Measurements from ENCODE around the gene HIPK4. TPM values are rescaled to one million over a fixed set of nuclear protein-coding genes. Genes with fewer than 3 reads are reported as not detected.
A peak's percentile ranks its signal among the peaks of the same experiment; 100 is the strongest.

Gene HIPK4
- total and polyA plus RNA-seq, 2 of the 4 experiments (the other 2 are of a cell fraction) = 0.12 to 0.18 TPM

DNA sequence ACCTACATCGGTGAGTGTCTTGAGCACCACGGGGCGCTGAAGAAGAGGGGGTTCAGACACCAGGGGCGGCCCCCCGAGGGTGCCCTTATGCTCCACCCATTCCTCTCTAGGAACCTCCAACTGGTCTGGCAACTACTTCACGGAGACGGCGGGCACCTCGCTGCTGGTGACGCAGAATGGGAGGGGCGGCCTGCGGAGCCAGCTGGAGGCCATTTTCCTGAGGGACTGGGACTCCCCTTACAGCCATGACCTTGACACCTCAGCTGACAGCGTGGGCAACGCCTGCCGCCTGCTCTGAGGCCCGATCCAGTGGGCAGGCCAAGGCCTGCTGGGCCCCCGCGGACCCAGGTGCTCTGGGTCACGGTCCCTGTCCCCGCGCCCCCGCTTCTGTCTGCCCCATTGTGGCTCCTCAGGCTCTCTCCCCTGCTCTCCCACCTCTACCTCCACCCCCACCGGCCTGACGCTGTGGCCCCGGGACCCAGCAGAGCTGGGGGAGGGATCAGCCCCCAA is 12.1 kb downstream of the HIPK4 start:
- Histone ChIP-seq H2BK5ac (ENCODE audit: low read depth, low read length, poor library complexity, severe bottlenecking) (no peak overlapping the region), H4K20me1 (ENCODE audit: insufficient read depth, low read length) (no peaks in the 10 kb centered on the region), H2AK9ac (replicated peaks; ENCODE audit: low read depth, low read length, poor library complexity) (no peak overlapping the region), H3K4ac (ENCODE audit: low read depth, low read length) (no peak overlapping the region), H3K4me1 (ENCODE audit: control insufficient read depth, insufficient read depth, low read length) (no peaks in the 10 kb centered on the region), H3K9me3 (ENCODE audit: control insufficient read depth, insufficient read depth, low read length) (no peaks in the 10 kb centered on the region), H3K9me1 (ENCODE audit: insufficient read depth, low read length) (peaks cover 4% of the 10 kb centered on the region; the same call in 1 of the 2 replicates), H3K27me3 (ENCODE audit: control insufficient read depth, insufficient read depth, low read length) (no peaks in the 10 kb centered on the region), H3K4me3 (ENCODE audit: insufficient read depth, low read depth, low read length) (no peak overlapping the region), H3K14ac (replicated peaks; ENCODE audit: low read depth, low read length) (no peak overlapping the region), H4K5ac (ENCODE audit: low read depth, low read length) (no peak overlapping the region), H3K79me1 (ENCODE audit: low read depth in 1 of 2, low read length in 2 of 2) (no peaks in the 10 kb centered on the region), H3K4me2 (ENCODE audit: low read depth, low read length) (no peak overlapping the region), H3K27ac (ENCODE audit: insufficient read depth, low read length) (no peak overlapping the region), H2BK120ac (ENCODE audit: low read depth, low read length) (no peak overlapping the region), H4K91ac (ENCODE audit: insufficient read depth, low read depth, low read length) (no peak overlapping the region), H3K23ac (ENCODE audit: low read depth, low read length) (no peak overlapping the region), H2BK20ac (ENCODE audit: low read depth, low read length) (no peak overlapping the region), H2AFZ (replicated peaks; ENCODE audit: low read length, poor library complexity) (no peak overlapping the region), H3K9ac (ENCODE audit: low read depth, low read length) (no peak overlapping the region), H4K8ac (ENCODE audit: low read depth in 2 of 2, low read length in 2 of 2) (no peak overlapping the region), H2BK15ac (ENCODE audit: low read depth, low read length) (no peak overlapping the region), H3K18ac (ENCODE audit: low read depth, low read length) (no peak overlapping the region), H2AK5ac (ENCODE audit: low read depth, low read length) (no peak overlapping the region), H3K56ac (ENCODE audit: extremely low read depth, insufficient read depth, low read length) (no peak overlapping the region), H3K36me3 (ENCODE audit: control insufficient read depth, insufficient read depth, low read length) (peaks cover 48% of the 10 kb centered on the region)
- 93% methylated on average over 5 of the region's 25 CpGs; no CpG with 5 or more reads in 1 of the 2 experiments for WGBS, 2 experiments (ENCODE audit: extremely low coverage in 2 of 2, insufficient read length in 1 of 2)
- ChIA-PET CTCF (no interaction called here), POLR2A (ENCODE audit: unreplicated experiment) (no interaction called here)
- TF ChIP-seq NFE2L2 (IDR thresholded peaks at IDR 0.05; ENCODE audit: low read depth, low read length) (no peak), BHLHE40 (IDR thresholded peaks at IDR 0.05; ENCODE audit: low read depth, low read length) (no peak), CHD1 (IDR thresholded peaks at IDR 0.05; ENCODE audit: low read depth, low read length) (no peak), RCOR1 (IDR thresholded peaks at IDR 0.05; ENCODE audit: insufficient replicate concordance, low read length) (no peak), CEBPB (IDR thresholded peaks at IDR 0.05; ENCODE audit: low read depth, low read length) (no peak), RFX5 (IDR thresholded peaks at IDR 0.05; ENCODE audit: low read depth, low read length) (no peak), MAFK (IDR thresholded peaks at IDR 0.05; ENCODE audit: low read depth, low read length) (no peak), RAD21 (IDR thresholded peaks at IDR 0.05; ENCODE audit: low read length) (no peak), MXI1 (IDR thresholded peaks at IDR 0.05; ENCODE audit: borderline replicate concordance, low read depth, low read length) (no peak), SMC3 (IDR thresholded peaks at IDR 0.05; ENCODE audit: low read depth, low read length) (no peak), POLR2A (IDR thresholded peaks at IDR 0.05; ENCODE audit: low read depth, low read length) (no peak), MAZ (IDR thresholded peaks at IDR 0.05; ENCODE audit: borderline replicate concordance, low read depth, low read length) (no peak), FOS (IDR thresholded peaks at IDR 0.05; ENCODE audit: low read depth, low read length) (no peak)
- TF ChIP-seq, protein P1, sequence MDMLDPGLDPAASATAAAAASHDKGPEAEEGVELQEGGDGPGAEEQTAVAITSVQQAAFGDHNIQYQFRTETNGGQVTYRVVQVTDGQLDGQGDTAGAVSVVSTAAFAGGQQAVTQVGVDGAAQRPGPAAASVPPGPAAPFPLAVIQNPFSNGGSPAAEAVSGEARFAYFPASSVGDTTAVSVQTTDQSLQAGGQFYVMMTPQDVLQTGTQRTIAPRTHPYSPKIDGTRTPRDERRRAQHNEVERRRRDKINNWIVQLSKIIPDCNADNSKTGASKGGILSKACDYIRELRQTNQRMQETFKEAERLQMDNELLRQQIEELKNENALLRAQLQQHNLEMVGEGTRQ (IDR thresholded peaks at IDR 0.05; ENCODE audit: low read depth, low read length) = no peak
- TF ChIP-seq, protein P2, sequence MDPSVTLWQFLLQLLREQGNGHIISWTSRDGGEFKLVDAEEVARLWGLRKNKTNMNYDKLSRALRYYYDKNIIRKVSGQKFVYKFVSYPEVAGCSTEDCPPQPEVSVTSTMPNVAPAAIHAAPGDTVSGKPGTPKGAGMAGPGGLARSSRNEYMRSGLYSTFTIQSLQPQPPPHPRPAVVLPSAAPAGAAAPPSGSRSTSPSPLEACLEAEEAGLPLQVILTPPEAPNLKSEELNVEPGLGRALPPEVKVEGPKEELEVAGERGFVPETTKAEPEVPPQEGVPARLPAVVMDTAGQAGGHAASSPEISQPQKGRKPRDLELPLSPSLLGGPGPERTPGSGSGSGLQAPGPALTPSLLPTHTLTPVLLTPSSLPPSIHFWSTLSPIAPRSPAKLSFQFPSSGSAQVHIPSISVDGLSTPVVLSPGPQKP (IDR thresholded peaks at IDR 0.05; ENCODE audit: borderline replicate concordance, low read depth, low read length) = no peak
- TF ChIP-seq, protein P3, sequence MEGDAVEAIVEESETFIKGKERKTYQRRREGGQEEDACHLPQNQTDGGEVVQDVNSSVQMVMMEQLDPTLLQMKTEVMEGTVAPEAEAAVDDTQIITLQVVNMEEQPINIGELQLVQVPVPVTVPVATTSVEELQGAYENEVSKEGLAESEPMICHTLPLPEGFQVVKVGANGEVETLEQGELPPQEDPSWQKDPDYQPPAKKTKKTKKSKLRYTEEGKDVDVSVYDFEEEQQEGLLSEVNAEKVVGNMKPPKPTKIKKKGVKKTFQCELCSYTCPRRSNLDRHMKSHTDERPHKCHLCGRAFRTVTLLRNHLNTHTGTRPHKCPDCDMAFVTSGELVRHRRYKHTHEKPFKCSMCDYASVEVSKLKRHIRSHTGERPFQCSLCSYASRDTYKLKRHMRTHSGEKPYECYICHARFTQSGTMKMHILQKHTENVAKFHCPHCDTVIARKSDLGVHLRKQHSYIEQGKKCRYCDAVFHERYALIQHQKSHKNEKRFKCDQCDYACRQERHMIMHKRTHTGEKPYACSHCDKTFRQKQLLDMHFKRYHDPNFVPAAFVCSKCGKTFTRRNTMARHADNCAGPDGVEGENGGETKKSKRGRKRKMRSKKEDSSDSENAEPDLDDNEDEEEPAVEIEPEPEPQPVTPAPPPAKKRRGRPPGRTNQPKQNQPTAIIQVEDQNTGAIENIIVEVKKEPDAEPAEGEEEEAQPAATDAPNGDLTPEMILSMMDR (conservative IDR thresholded peaks at IDR 0.05; ENCODE audit: low read depth, low read length) = no peak
- in situ Hi-C loops (cut with MboI; ENCODE audit: low sequenced_read_pairs) (no loop called here), dilution Hi-C loops (cut with HindIII; ENCODE audit: low sequenced_read_pairs, unreplicated experiment) (no loop called here), intact Hi-C loops (cut with micrococcal nuclease) (no loop called here)
- DNase-seq = no peak
- TSS peak; percentile 98 for BruUV-seq (replicated peaks)
- no peak for ATAC-seq (ENCODE audit: low read depth)

Data from IMR-90 (cell line).